GM12878 (cell line): ENCODE measurements around the gene ARHGEF6. TPM values are rescaled to one million over a fixed set of nuclear protein-coding genes. Genes with fewer than 3 reads are reported as not detected.

Source experiments
- ATAC-seq: fragments of 200-7000 bp; cut with Tn5 transposase; 3 replicates; pipeline ENCODE4 v1.9.1; 2020; ENCODE audit warnings: mild to moderate bottlenecking, moderate library complexity
- BruUV-seq: library from RNA; stranded (reverse); fragments of 400-500 nt; replicated peaks from 2 replicates; lab custom pipeline; 2021; lab: Mats Ljungman, UMichigan
- CTCF ChIA-PET: fragments of 300-600 bp; sonication (Branson Sonifier 250); formaldehyde crosslinking; extraction: SDS; loops from one replicate; lab custom pipeline; 2021; ENCODE audit warnings: inconsistent platforms; lab: Yijun Ruan, JAX
- POLR2A ChIA-PET: fragments of 350-600 bp; formaldehyde crosslinking; extraction: SDS; loops from one replicate; lab custom pipeline; 2021; ENCODE audit warnings: inconsistent platforms; lab: Charles Lee
- RAD21 ChIA-PET: fragments of 300-600 bp; sonication (Branson Sonifier 250); formaldehyde crosslinking; loops from one replicate; lab custom pipeline; 2023; ENCODE audit warnings: antibody characterized with exemption; ENCODE audit not compliant: unreplicated experiment; lab: Charles Lee
- SMC1A ChIA-PET: fragments of 300-600 bp; sonication (Branson Sonifier 250); formaldehyde crosslinking; loops from one replicate; lab custom pipeline; 2023; ENCODE audit not compliant: unreplicated experiment, uncharacterized antibody; lab: Charles Lee
- DNase-seq: peaks from one replicate; pipeline ENCODE4 v3.0.0-alpha.2; 2011; ENCODE audit warnings: low read depth, low spot score
- FAIRE-seq: peaks from 3 replicates; lab custom pipeline; 2011; peaks lifted over from hg19 to GRCh38; lab: Jason Lieb, UNC
- H2AFZ ChIP-seq: 2 replicates; pipeline ENCODE4 v1.6.0; 2011; ENCODE audit warnings: low read depth, low read length, control low read depth; ENCODE audit not compliant: control insufficient read depth
- H3K27ac ChIP-seq: 2 replicates; pipeline ENCODE4 v1.5.1; 2011; ENCODE audit warnings: control low read depth; ENCODE audit not compliant: control insufficient read depth, insufficient read depth
- H3K27me3 ChIP-seq, 2 experiments: replicated peaks in 1 of 2; 2 replicates each; pipeline versions ENCODE4 v1.6.0 to v1.6.1; 2011; ENCODE audit warnings: low read length in 1 of 2; ENCODE audit not compliant: control insufficient read depth in 2 of 2, insufficient read depth in 2 of 2
- H3K36me3 ChIP-seq, 2 experiments: 2 replicates each; pipeline ENCODE4 v1.5.1; 2011; ENCODE audit warnings: low read length in 1 of 2; ENCODE audit not compliant: control insufficient read depth in 2 of 2, insufficient read depth in 2 of 2
- H3K4me1 ChIP-seq: 2 replicates; pipeline ENCODE4 v1.6.1; 2011; ENCODE audit warnings: mild to moderate bottlenecking, low read length, moderate library complexity, mixed read lengths; ENCODE audit not compliant: control insufficient read depth, insufficient read depth
- H3K4me2 ChIP-seq: 2 replicates; pipeline ENCODE4 v1.6.0; 2011; ENCODE audit warnings: control low read depth; ENCODE audit not compliant: control insufficient read depth, insufficient read depth
- H3K4me3 ChIP-seq: fragments of 200-600 bp; sonication (generic); 2 replicates; pipeline ENCODE4 v1.5.1; 2016
- H3K79me2 ChIP-seq: 2 replicates; pipeline ENCODE4 v1.6.0; 2011; ENCODE audit warnings: low read length; ENCODE audit not compliant: control insufficient read depth, insufficient read depth
- H3K9ac ChIP-seq: 2 replicates; pipeline ENCODE4 v1.8.0; 2011; ENCODE audit warnings: low read length, control low read depth, mixed read lengths; ENCODE audit not compliant: control insufficient read depth, insufficient read depth
- H3K9me3 ChIP-seq: replicated peaks from 3 replicates; pipeline ENCODE4 v1.5.1; 2011; ENCODE audit warnings: mild to moderate bottlenecking, low read length; ENCODE audit not compliant: control insufficient read depth, insufficient read depth
- H4K20me1 ChIP-seq: 2 replicates; pipeline ENCODE4 v1.6.0; 2011; ENCODE audit not compliant: control insufficient read depth, insufficient read depth
- BACH1 ChIP-seq: fragments of 450-650 bp; IDR thresholded peaks from 2 replicates; pipeline ENCODE4 v1.6.1; 2017; ENCODE audit warnings: mild to moderate bottlenecking, borderline replicate concordance
- CBFB ChIP-seq: IDR thresholded peaks from 2 replicates; pipeline ENCODE4 v1.6.1; 2016; ENCODE audit warnings: antibody characterized with exemption, low read depth
- CBX3 ChIP-seq: fragments of 200-600 bp; sonication (generic); IDR thresholded peaks from 2 replicates; pipeline ENCODE4 v1.6.1; 2016; ENCODE audit warnings: low read depth, borderline replicate concordance
- CBX5 ChIP-seq: sonication (generic); IDR thresholded peaks from 2 replicates; pipeline ENCODE4 v1.6.1; 2016; ENCODE audit warnings: low read depth, moderate library complexity, mild to moderate bottlenecking, inconsistent platforms
- CHD1 ChIP-seq: IDR thresholded peaks from 2 replicates; pipeline ENCODE4 v1.6.1; 2012; ENCODE audit warnings: low read depth, low read length, improper control_type of control experiment
- ETV6 ChIP-seq, 2 experiments: fragments of 450-650 bp in 1 of 2; IDR thresholded peaks in 1 of 2; conservative IDR thresholded peaks in 1 of 2; 2 replicates each; pipeline ENCODE4 v1.6.1; 2014; ENCODE audit warnings: antibody characterized with exemption in 1 of 2, borderline replicate concordance in 1 of 2, low read depth in 1 of 2, mild to moderate bottlenecking in 1 of 2, moderate library complexity in 1 of 2
- GATAD2B ChIP-seq: fragments of 450-650 bp; conservative IDR thresholded peaks from 2 replicates; pipeline ENCODE4 v1.6.1; 2017; ENCODE audit warnings: low read depth, mild to moderate bottlenecking, moderate library complexity
- HCFC1 ChIP-seq: fragments of 150-350 bp; IDR thresholded peaks from 2 replicates; pipeline ENCODE4 v1.6.1; 2014; ENCODE audit warnings: low read length
- IRF4 ChIP-seq: IDR thresholded peaks from 2 replicates; pipeline ENCODE4 v1.6.1; 2011; ENCODE audit warnings: low read depth, low read length
- MEF2B ChIP-seq: fragments of 450-650 bp; IDR thresholded peaks from 2 replicates; pipeline ENCODE4 v1.6.1; 2018; ENCODE audit warnings: mild to moderate bottlenecking, moderate library complexity; ENCODE audit not compliant: partially characterized antibody, poor library complexity, severe bottlenecking
- MYB ChIP-seq: fragments of 150-350 bp; IDR thresholded peaks from 2 replicates; pipeline ENCODE4 v1.6.1; 2014; ENCODE audit warnings: mild to moderate bottlenecking, low read depth, low read length, borderline replicate concordance
- POLR2AphosphoS2 ChIP-seq: IDR thresholded peaks from 2 replicates; pipeline ENCODE4 v1.6.1; 2011; ENCODE audit warnings: low read depth, mild to moderate bottlenecking, low read length, improper control_type of control experiment, moderate library complexity
- WGBS: methylation state at CpG from one replicate; pipeline ENCODE4 v1.1.6; 2016; ENCODE audit warnings: low lambda C conversion rate; ENCODE audit not compliant: insufficient replicate concordance, insufficient coverage; ENCODE audit errors: missing lambda C conversion rate; 5-methylcytosine and 5-hydroxymethylcytosine counted together
- in situ Hi-C: fragments of 300-500 bp; cut with MboI; formaldehyde crosslinking; loops from 9 replicates; pipeline ENCODE4 v1.14.3; 2018; ENCODE audit warnings: mixed read lengths
- intact Hi-C: fragments of 100-400 bp; cut with micrococcal nuclease; formaldehyde crosslinking; loops from one replicate; pipeline ENCODE4 v1.14.2; 2022; ENCODE audit not compliant: unreplicated experiment
- polyA plus RNA-seq, 11 experiments: library from polyadenylated mRNA; depleted of rRNA in 4 of 11; unstranded in 6 of 11; stranded (reverse) in 5 of 11; fragments of >200 nt; fragmentation: Nextera tagmentation in 4 of 11; fragmentation: Illumina TruSeq in 1 of 11; extraction: Ambion mirVana in 4 of 11; extraction: Trizol in 1 of 11; gene quantifications; 1 replicate in 1 of 11; 2 replicates in 10 of 11; pipeline versions ENCODE4 v1.2.1 to v1.2.3, GENCODE V29; 2011 to 2016; ENCODE audit warnings: inconsistent platforms in 2 of 11, missing spikeins in 2 of 11, low read depth in 1 of 11
- total RNA-seq, 4 experiments: library from RNA; depleted of rRNA in 3 of 4; stranded (reverse); fragments of >200 nt in 3 of 4; fragmentation: Illumina TruSeq in 1 of 4; extraction: Trizol in 1 of 4; gene quantifications; 2 replicates each; pipeline versions ENCODE4 v1.2.1 to v1.2.3, GENCODE V29; 2013 to 2021
- TF ChIP-seq, protein P1 (sequence below): fragments of 450-650 bp; IDR thresholded peaks from 2 replicates; pipeline ENCODE4 v1.6.1; 2018; ENCODE audit warnings: borderline replicate concordance, mild to moderate bottlenecking; ENCODE audit not compliant: partially characterized antibody
- TF ChIP-seq, protein P2 (sequence below): fragments of 450-650 bp; IDR thresholded peaks from 2 replicates; pipeline ENCODE4 v1.6.1; 2017; ENCODE audit warnings: mild to moderate bottlenecking, low read depth, inconsistent platforms; ENCODE audit not compliant: poor library complexity, severe bottlenecking
- TF ChIP-seq, protein P3 (sequence below): fragments of 150-350 bp; IDR thresholded peaks from 2 replicates; pipeline ENCODE4 v1.6.1; 2016; ENCODE audit warnings: low read depth, low read length

Gene ARHGEF6
- total and polyA plus RNA-seq, 10 of the 15 experiments (the other 5 are each of a cell fraction or from before 2014, with no cell fraction given) = 5.4 to 29.7 (median 18.0) TPM

DNA sequence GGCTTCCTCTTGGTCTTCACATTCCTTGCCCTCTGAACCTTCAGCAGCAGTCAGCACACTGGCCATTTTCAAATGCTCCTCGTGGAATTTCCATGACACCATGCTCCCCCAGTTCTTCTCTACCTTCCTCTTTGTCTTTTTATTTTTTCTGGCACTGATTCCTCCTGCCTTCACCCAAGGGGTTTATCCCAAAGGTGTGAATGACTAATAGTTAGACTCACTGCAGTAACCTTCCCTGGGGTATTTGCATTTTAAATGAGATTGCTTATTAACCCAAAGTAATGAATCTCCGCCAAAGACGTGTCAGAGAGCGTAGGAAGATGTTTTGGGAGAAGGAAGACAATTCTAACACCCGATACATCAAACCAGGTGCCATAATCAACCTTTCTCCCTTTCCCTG, 96.6 kb downstream of the ARHGEF6 start:
- in situ Hi-C loops = no loop called here
- POLR2A ChIA-PET = no interaction called here

More for the DNA sequence above, 96.6 kb downstream of the ARHGEF6 start:
- Histone ChIP-seq H3K27me3 (no peaks in the 10 kb centered on the region), H2AFZ (no peak overlapping the region), H4K20me1 (no peaks in the 10 kb centered on the region), H3K27ac (no peak overlapping the region), H3K79me2 (no peaks in the 10 kb centered on the region), H3K9me3 (no peaks in the 10 kb centered on the region), H3K4me3 (no peak overlapping the region), H3K4me2 (no peak overlapping the region), H3K4me1 (peaks cover 7% of the 10 kb centered on the region; the same call in 1 of the 2 replicates), H3K9ac (no peak overlapping the region), H3K36me3 (no peaks in the 10 kb centered on the region)
- no peak for FAIRE-seq
- no peak for DNase-seq
- whole genome bisulfite sequencing = 49% methylated on average over 5 of the region's 5 CpGs
- RAD21 ChIA-PET = interaction anchor here (0.7 kb wide), 1 partner anchor 67 kb away, joined by 6 read pairs; no protein-coding TSS in a partner anchor
- CTCF ChIA-PET = interaction anchor here (1.4 kb wide), 1 partner anchor 75 kb away, joined by 3 read pairs; no protein-coding TSS in a partner anchor
- intact Hi-C loops = no loop called here
- no peak for ATAC-seq
- no TSS peak for BruUV-seq
- SMC1A ChIA-PET = interaction anchor here (0.7 kb wide), 1 partner anchor 107 kb away, joined by 3 read pairs; no protein-coding TSS in a partner anchor
- TF ChIP-seq CBX5 (no peak), POLR2AphosphoS2 (no peak), BACH1 (no peak), HCFC1 (no peak), IRF4 (no peak), CBFB (no peak), ETV6 (conservative IDR thresholded peaks at IDR 0.05 in 1 of 2, IDR thresholded peaks at IDR 0.05 in 1 of 2; ENCODE audit: borderline replicate concordance in 1 of 2, low read depth in 1 of 2) (no peak), CBX3 (no peak), MEF2B (no peak), GATAD2B (no peak), MYB (no peak), CHD1 (no peak)
- TF ChIP-seq, protein P1, sequence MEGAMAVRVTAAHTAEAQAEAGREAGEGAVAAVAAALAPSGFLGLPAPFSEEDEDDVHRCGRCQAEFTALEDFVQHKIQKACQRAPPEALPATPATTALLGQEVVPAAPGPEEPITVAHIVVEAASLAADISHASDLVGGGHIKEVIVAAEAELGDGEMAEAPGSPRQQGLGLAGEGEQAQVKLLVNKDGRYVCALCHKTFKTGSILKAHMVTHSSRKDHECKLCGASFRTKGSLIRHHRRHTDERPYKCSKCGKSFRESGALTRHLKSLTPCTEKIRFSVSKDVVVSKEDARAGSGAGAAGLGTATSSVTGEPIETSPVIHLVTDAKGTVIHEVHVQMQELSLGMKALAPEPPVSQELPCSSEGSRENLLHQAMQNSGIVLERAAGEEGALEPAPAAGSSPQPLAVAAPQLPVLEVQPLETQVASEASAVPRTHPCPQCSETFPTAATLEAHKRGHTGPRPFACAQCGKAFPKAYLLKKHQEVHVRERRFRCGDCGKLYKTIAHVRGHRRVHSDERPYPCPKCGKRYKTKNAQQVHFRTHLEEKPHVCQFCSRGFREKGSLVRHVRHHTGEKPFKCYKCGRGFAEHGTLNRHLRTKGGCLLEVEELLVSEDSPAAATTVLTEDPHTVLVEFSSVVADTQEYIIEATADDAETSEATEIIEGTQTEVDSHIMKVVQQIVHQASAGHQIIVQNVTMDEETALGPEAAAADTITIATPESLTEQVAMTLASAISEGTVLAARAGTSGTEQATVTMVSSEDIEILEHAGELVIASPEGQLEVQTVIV = no peak
- TF ChIP-seq, protein P2, sequence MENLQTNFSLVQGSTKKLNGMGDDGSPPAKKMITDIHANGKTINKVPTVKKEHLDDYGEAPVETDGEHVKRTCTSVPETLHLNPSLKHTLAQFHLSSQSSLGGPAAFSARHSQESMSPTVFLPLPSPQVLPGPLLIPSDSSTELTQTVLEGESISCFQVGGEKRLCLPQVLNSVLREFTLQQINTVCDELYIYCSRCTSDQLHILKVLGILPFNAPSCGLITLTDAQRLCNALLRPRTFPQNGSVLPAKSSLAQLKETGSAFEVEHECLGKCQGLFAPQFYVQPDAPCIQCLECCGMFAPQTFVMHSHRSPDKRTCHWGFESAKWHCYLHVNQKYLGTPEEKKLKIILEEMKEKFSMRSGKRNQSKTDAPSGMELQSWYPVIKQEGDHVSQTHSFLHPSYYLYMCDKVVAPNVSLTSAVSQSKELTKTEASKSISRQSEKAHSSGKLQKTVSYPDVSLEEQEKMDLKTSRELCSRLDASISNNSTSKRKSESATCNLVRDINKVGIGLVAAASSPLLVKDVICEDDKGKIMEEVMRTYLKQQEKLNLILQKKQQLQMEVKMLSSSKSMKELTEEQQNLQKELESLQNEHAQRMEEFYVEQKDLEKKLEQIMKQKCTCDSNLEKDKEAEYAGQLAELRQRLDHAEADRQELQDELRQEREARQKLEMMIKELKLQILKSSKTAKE = no peak
- TF ChIP-seq, protein P3, sequence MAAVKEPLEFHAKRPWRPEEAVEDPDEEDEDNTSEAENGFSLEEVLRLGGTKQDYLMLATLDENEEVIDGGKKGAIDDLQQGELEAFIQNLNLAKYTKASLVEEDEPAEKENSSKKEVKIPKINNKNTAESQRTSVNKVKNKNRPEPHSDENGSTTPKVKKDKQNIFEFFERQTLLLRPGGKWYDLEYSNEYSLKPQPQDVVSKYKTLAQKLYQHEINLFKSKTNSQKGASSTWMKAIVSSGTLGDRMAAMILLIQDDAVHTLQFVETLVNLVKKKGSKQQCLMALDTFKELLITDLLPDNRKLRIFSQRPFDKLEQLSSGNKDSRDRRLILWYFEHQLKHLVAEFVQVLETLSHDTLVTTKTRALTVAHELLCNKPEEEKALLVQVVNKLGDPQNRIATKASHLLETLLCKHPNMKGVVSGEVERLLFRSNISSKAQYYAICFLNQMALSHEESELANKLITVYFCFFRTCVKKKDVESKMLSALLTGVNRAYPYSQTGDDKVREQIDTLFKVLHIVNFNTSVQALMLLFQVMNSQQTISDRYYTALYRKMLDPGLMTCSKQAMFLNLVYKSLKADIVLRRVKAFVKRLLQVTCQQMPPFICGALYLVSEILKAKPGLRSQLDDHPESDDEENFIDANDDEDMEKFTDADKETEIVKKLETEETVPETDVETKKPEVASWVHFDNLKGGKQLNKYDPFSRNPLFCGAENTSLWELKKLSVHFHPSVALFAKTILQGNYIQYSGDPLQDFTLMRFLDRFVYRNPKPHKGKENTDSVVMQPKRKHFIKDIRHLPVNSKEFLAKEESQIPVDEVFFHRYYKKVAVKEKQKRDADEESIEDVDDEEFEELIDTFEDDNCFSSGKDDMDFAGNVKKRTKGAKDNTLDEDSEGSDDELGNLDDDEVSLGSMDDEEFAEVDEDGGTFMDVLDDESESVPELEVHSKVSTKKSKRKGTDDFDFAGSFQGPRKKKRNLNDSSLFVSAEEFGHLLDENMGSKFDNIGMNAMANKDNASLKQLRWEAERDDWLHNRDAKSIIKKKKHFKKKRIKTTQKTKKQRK = no peak
